Glomerular visceral epithelial cell (primary cell): ENCODE results near the gene EFNB2.

Experiments used
- DNase-seq: peaks from one replicate; pipeline ENCODE4 v3.0.0-alpha.2; 2016; ENCODE audit errors: extremely low spot score

Gene EFNB2

DNA sequence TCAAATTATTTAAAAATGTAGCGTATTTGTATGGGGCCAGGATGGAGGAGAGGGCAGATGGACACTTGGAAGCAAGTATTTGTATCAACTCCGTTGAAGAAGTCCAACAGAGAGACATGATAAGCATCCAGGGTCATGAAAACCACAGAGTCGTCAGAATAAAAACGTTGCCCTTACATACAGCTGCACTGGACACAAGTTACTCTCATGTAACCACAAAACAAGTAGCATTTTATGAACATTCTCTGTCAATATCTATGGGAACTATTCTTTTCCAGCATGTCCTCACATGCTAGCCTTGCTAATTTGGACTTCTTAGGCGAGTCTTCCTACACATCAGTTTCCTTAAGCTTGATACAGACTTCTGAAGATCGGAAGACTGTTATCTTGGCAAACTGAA lies 35.0 kb downstream of the EFNB2 start:
- no peak for DNase-seq

GRCh38 chr13:106499896-106500295 lies 35.6 kb downstream of the EFNB2 start:
- no peak for DNase-seq

DNA sequence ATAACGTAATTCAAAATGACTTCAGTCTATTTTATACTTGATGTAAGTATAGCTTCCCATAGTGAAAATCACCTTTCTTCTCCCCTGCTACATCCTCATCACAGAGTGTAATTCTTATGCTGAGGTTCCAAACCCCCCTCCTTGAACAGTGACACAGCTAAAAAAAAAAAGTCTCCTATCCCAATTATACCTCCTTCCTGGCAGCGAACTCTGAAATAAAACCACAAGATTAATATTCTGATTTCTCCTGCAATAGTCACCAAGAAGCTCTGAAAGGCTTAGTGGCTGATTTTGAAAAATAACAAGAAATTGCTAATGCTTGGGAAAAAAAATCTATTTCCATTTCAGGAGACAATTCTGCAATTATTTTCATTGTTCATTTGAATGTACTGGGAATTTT lies 36.3 kb downstream of the EFNB2 start:
- no peak for DNase-seq

DNA sequence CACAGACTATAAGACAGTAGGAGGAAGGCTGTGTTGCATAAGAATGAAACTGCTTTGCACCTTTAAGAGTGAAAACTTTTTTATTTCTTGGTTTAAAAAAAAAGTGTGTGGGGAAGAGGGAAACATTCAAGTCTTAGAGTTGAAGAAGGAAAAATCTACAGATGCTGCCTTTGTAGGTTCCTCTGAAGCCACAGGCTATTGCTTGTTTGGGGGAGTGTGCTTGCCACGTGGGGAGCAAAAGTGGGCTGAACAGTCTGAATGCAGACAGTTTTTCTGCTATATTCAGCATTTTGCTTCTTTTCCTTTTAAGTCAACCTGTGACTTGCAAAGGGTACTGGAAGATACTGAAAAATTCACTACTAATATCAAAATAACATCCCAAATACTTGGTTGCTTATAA lies 36.9 kb downstream of the EFNB2 start:
- no peak for DNase-seq

- no peak for DNase-seq
These were observed 37.3 kb downstream of the EFNB2 start for GRCh38 chr13:106498158-106498557.

DNA sequence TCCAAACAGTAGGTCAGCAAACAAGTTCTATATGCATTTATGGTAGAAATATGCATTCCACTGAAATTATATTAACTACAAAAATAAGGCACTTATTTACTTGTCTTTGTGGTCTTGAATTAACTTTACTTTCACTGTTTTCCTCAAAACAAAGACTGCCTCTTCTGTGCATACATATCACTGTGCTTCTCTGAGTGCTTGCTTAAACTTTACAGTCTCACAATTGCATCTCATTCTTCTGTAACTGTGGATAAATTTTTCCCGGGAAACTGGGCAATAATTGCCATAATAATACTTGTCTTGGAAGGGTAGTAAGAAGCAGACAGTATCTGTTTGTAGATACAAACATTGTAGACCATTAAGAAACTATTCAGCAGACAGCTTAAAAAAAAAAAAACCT lies 38.4 kb downstream of the EFNB2 start:
- no peak for DNase-seq

GRCh38 chr13:106496072-106496997 lies 39.1 kb downstream of the EFNB2 start:
- DNase-seq, result no peak

GRCh38 chr13:106494936-106495335 lies 40.5 kb downstream of the EFNB2 start:
- DNase-seq, result no peak

GRCh38 chr13:106494506-106494905 lies 41.0 kb downstream of the EFNB2 start:
- no peak for DNase-seq

GRCh38 chr13:106493533-106494220 lies 41.8 kb downstream of the EFNB2 start:
- no peak for DNase-seq

DNA sequence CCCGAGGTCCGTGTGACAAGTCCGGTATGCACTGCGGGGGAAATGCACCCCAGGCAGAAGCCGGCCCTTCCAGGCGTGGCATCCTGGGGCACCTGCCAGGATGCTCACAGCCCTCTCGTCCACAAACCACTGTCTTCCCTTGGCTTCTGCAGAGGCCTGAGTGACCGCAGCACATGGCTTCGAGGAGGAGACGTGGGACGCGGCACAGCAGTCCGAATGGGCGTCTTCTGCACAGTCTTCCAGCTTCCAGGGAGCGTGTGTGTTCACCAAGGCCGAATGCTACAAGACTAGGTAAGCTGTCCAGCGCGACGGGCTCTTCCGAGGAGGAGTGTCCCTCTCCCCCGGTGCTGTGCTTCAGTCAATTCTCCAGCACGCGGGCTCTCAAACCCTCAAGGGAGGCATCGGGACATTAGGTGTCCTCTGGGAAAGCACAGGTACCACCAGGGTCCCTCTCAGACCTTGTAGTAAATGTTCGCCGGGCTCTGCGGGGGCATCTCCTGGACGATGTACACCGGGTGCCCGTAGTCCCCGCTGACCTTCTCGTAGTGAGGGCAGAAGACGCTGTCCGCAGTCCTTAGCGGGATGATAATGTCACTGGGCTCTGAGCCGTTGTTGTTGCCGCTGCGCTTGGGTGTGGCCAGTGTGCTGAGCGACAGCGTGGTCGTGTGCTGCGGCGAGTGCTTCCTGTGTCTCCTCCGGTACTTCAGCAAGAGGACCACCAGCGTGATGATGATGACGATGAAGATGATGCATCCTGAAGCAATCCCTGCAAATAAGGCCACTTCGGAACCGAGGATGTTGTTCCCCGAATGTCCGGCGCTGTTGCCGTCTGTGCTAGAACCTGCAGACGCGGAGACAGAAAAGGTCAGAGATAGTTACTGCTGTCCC lies 42.6 kb downstream of the EFNB2 start:
- DNase-seq, result no peak

GRCh38 chr13:106491928-106492587 lies 43.4 kb downstream of the EFNB2 start:
- DNase-seq, result no peak

GRCh38 chr13:106491463-106491862 lies 44.0 kb downstream of the EFNB2 start:
- no peak for DNase-seq

DNA sequence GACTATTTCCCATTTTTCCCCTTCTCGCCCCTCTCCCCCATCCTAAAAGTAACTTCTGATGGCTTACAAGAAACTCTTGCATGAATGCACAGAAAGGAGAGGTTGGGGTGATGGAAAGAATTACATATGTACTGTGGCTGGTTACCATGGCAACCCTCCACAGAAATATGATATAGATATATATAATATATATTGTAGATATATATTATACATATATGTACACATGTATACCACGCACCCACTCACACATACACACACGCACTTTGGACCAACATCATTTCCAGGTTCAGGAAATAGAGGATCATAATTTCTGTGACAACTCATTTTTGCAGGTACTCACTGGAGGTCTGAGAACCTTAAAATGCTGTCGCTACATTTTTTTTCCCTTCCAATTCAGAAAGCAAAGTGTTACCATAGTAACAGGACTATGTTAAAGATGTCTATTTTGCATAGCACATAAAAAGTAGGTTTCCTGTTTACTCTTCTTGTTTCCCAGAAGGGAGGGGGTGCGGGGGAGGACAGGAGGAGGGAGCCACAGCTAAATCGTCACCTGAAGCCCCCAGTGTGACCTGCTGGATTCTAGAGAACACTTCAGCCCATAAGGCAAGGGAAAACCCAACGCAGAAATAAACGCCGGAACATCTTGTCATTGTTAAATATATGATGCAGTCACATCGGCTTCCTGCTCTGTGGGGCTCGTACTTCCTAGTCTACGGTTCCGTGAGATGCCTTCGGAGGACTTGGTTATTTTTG lies 44.7 kb downstream of the EFNB2 start:
- no peak for DNase-seq

- DNase-seq, result no peak
These were observed 45.5 kb downstream of the EFNB2 start for GRCh38 chr13:106489849-106490568.

- DNase-seq, result no peak
These were observed 46.8 kb downstream of the EFNB2 start for GRCh38 chr13:106488686-106489085.

DNA sequence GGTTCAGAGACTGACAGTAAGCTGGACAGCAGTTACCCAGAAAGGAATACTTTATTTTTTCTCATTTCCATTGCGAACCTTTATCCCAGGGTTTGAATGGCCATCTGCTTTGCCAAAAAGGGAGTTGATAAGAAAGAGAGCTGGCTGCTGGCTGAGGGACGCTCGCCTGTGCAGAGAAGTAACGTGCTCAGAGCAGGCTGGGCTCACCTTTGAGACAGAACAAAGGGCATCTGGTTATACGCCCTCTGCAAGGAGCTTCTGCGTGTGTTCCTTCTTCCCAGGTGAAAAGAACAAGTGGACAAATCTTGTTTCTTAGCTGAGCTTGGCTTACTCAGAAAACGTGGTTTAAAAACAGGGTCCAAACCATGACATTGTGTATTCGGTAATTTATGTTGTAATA lies 47.4 kb downstream of the EFNB2 start:
- DNase-seq, result no peak

DNA sequence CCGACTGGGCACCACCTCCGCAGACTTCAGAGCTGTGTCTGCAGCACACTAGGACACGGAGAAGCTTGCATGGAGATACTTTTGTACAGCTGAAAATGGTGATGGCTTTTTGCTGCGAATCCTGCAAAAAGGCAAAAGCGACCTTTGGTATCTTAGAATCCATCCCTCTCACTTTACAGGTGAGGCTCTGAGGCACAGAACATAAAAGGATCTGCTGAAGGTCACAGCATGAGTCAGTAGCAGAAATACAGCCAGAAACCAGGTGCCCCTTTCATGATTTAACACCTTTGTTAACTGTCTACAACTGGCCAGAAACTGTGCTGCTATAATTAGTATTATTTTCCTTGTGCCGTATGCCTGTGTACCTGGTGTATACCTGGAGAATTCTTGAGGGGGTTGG lies 48.3 kb downstream of the EFNB2 start:
- DNase-seq, result no peak

DNA sequence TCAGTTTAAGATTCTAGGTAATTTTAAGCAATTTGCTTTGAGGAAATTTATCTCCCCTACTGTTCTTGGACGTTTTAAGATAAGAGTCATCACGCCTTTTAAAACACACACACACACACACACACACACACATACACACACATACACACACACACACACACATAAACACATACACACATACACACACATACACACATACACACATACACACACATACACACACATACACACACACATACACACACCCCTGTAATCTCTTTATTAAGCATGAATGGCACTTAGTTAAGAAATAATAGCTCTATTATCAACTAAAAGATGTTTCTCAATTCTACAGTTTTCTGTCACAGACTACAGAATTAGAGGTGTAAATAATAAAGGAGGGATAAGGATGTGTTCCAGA lies 49.2 kb downstream of the EFNB2 start:
- DNase-seq, result no peak

GRCh38 chr13:106484537-106485193 lies 50.8 kb downstream of the EFNB2 start:
- DNase-seq, result no peak
